ENCODE results near the gene PRKCA.

Gene PRKCA

DNA sequence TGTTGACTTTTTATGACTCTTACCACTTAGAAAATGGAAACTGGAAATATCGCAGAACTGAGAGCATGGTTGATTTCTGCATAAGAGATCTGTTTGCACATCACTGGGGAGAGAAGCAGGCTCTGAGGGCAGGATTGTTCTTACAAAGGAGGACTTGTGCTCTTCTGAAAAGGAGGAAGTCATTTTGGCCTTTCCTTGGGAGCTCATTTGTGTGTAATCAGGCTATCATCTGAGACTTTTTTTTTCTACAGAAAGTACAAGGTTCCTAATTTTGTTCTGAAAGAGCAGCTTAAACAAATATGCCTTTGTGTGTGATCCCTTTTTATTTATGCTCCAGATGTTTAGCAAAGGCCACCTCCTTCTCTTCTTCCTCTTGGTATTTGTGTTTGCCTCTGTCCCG, 386.8 kb downstream of the PRKCA start:
- TF ChIP-seq, protein P1, sequence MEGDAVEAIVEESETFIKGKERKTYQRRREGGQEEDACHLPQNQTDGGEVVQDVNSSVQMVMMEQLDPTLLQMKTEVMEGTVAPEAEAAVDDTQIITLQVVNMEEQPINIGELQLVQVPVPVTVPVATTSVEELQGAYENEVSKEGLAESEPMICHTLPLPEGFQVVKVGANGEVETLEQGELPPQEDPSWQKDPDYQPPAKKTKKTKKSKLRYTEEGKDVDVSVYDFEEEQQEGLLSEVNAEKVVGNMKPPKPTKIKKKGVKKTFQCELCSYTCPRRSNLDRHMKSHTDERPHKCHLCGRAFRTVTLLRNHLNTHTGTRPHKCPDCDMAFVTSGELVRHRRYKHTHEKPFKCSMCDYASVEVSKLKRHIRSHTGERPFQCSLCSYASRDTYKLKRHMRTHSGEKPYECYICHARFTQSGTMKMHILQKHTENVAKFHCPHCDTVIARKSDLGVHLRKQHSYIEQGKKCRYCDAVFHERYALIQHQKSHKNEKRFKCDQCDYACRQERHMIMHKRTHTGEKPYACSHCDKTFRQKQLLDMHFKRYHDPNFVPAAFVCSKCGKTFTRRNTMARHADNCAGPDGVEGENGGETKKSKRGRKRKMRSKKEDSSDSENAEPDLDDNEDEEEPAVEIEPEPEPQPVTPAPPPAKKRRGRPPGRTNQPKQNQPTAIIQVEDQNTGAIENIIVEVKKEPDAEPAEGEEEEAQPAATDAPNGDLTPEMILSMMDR (IDR thresholded peaks at IDR 0.05; ENCODE audit: insufficient read depth, low read depth, low read length, missing control alignments) = no peak
- no peak for DNase-seq (ENCODE audit: low read depth)

DNA sequence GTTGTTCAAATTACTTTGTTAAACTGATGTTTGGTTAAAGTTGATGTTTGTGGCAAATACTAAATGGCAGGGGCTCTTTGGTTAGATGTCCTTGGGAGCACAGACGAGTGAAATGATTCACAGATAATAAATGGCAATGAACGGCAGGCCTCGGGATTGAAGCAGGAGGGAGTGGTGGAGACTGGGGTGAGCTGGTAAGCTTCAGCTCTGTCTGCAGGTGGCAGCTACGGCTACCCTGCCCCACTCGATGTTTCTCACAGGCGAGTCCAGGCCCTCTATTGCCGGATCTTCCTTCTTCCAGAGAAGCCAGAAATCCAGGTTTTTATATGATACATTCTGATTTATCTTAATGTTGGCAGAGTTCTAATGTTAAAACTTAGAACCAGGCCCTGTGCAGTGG, 387.8 kb downstream of the PRKCA start:
- no peak overlapping the region for H3K4me3 ChIP-seq (ENCODE audit: low read length)
- TF ChIP-seq, protein P1 (IDR thresholded peaks at IDR 0.05; ENCODE audit: insufficient read depth, low read depth, low read length, missing control alignments) = no peak
- no peak for DNase-seq (ENCODE audit: low read depth)

More for the DNA sequence above, 386.8 kb downstream of the PRKCA start:
- H3K4me3 ChIP-seq (ENCODE audit: low read length) = no peak overlapping the region

DNA sequence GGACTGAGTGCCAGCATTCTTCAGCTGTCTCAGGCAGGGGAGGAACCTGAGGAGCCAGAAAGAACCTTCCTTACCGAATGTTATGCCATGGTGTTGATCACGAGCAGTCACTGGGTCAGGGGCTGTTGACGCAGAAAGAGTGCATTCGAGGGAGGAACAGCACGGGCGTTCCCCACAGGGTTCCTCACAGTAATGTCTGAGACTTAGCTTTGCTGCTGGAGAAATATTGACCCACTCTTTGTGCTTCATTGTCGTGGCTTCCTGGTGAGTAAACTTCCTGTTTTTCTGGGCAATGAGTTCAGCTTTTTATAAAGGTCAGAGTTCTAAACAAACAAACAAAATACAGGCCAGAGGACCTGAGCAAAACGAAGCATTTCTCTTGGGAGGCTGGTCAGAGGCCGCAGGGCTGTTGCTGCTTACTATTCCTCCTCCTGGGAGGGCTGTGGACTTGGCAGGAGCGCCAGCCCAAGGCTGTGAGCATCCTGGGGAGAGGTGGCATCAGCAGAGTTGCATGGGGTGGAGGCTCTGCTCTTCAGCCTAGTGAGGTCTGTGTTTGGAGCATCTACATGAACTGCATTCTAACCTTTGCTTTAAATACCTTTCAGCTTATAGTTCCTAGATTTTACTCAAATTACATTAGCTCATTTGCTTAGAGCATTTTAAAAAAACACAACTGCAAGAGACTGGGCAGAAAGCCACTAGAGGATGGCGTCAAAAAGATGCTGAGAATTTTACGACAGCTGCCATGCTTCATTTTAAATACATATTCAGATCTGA, 389.4 kb downstream of the PRKCA start:
- TF ChIP-seq, protein P1 (IDR thresholded peaks at IDR 0.05; ENCODE audit: insufficient read depth, low read depth, low read length, missing control alignments) = no peak
- no peak overlapping the region for H3K4me3 ChIP-seq (ENCODE audit: low read length)
- DNase-seq (ENCODE audit: low read depth) = no peak

DNA sequence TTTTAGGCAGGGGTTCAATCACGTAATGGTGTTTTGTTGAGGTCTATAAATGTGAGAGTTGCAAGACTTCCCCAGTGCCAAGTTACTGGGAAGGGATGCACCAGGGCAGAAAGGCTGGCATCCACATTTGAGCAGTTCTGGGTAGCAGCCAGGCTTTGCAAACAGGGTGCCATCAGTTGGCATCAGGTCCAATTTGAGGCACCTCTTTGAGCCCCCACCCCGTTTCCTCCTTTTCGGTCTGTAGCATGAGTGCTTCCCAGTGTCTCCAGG, 389.9 kb downstream of the PRKCA start:
- TF ChIP-seq, protein P1 (IDR thresholded peaks at IDR 0.05; ENCODE audit: insufficient read depth, low read depth, low read length, missing control alignments) = no peak
- DNase-seq (ENCODE audit: low read depth) = no peak
- no peak overlapping the region for H3K4me3 ChIP-seq (ENCODE audit: low read length)

DNA sequence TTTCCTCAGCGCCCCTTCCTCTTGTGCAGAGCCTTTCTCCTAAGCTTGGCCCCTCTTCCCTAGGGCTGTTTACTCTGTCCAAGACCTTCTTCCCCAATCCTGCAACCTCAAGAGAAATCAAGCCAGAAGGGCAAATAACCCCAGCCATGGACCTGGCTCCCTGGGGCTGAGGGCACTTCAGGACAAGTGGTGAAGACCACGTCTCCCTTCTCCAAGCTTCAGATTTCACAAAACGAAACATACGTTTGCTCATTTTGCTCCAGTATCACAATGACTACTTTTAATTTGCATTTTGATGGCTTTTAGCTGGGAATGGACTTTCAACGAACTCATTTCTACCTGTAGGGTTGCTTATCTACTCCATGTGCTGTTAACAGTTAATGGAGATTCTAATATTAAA, 392.7 kb downstream of the PRKCA start:
- TF ChIP-seq, protein P1 (IDR thresholded peaks at IDR 0.05; ENCODE audit: insufficient read depth, low read depth, low read length, missing control alignments) = no peak
- no peak for DNase-seq (ENCODE audit: low read depth)
- no peak overlapping the region for H3K4me3 ChIP-seq (ENCODE audit: low read length)

DNA sequence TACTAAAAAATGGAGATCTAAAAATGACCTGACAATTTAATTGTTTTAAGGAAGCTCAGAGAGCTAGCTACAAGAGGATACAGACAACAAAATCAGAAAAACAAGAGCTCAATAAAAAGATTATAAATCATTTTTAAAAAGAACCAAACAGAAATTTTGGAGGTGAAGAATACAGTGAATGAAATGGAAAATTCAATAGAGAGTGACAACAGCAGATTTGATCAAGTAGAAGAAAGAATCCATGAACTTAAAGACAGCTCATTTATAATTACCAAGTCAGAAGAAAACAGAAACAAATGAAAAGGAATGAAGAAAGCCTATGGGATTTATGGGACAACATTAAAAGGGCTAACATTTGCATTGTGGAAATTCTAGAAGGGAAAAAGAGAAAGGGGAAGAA, 395.9 kb downstream of the PRKCA start:
- H3K4me3 ChIP-seq (ENCODE audit: low read length) = no peak overlapping the region
- TF ChIP-seq, protein P1 (IDR thresholded peaks at IDR 0.05; ENCODE audit: insufficient read depth, low read depth, low read length, missing control alignments) = no peak
- no peak for DNase-seq (ENCODE audit: low read depth)

DNA sequence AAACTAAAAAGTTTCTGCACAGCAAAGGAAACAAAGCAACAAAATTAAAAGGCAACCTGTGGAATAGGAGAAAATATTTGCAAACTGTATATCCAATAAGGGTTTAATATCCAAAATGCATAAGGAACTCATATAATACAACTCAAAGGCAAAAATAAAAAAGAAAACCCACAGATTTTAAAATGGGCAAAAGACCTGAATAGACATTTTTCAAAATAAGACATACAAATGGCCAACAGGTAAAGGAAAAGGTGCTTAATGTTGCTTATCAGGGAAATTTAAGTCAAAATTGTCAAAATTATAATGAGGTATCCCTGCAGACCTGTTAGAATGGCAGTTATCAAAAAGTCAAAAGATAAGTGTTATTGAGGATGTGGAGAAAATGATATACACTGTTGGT, 399.0 kb downstream of the PRKCA start:
- TF ChIP-seq, protein P1 (IDR thresholded peaks at IDR 0.05; ENCODE audit: insufficient read depth, low read depth, low read length, missing control alignments) = no peak
- H3K4me3 ChIP-seq (ENCODE audit: low read length) = no peak overlapping the region
- no peak for DNase-seq (ENCODE audit: low read depth)

Measured in epithelial cell of esophagus (primary cell).